Measurements from ENCODE around the gene EFHD2.
"Not testable (repeated sequence)": the region's sequence is repeated elsewhere in the genome, so short reads cannot be mapped to it uniquely, and the experiment has no call there.

DNA sequence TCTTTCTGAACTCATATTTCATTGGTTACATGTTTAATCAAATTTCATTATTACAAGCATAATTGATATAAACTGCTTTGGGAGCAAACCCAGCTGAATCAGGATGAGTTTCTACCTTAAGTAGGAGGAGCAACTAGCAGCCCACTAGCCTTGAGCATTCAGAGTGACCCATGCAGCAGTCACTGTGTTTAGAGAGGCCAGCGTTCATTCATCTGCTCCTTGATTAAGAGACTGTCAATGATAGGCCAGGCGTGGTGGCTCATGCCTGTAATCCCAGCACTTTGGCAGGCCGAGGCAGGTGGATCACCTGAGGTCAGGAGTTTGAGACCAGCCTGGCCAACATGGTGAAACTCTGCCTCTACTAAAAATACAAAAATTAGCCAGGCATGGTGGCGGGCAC, 48.7 kb downstream of the EFHD2 start:
- TF ChIP-seq, protein P1, sequence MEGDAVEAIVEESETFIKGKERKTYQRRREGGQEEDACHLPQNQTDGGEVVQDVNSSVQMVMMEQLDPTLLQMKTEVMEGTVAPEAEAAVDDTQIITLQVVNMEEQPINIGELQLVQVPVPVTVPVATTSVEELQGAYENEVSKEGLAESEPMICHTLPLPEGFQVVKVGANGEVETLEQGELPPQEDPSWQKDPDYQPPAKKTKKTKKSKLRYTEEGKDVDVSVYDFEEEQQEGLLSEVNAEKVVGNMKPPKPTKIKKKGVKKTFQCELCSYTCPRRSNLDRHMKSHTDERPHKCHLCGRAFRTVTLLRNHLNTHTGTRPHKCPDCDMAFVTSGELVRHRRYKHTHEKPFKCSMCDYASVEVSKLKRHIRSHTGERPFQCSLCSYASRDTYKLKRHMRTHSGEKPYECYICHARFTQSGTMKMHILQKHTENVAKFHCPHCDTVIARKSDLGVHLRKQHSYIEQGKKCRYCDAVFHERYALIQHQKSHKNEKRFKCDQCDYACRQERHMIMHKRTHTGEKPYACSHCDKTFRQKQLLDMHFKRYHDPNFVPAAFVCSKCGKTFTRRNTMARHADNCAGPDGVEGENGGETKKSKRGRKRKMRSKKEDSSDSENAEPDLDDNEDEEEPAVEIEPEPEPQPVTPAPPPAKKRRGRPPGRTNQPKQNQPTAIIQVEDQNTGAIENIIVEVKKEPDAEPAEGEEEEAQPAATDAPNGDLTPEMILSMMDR (conservative IDR thresholded peaks at IDR 0.05 in 1 of 2, IDR thresholded peaks at IDR 0.05 in 1 of 2; ENCODE audit: low read depth in 1 of 2, low read length in 2 of 2) = not testable (repeated sequence)
- not testable (repeated sequence) for TF ChIP-seq EZH2 (IDR thresholded peaks at IDR 0.05; ENCODE audit: low read length, missing control alignments)

All from fibroblast of lung (primary cell).